Upper lobe of left lung (tissue), 4 donors: ENCODE results near the gene LRRC46.

Experiments
- CTCF ChIP-seq, 6 experiments: fragments of 450-650 bp in 4 of 6; fragments of 200-600 bp in 2 of 6; sonication (generic) in 2 of 6; IDR thresholded peaks; one replicate each; pipeline ENCODE4 v1.5.1; 2016 to 2019; ENCODE audit warnings: antibody characterized with exemption in 6 of 6
- EP300 ChIP-seq, 4 donors: sonication (generic); formaldehyde crosslinking; IDR thresholded peaks; one replicate each; pipeline ENCODE4 v1.5.1; 2017; ENCODE audit warnings: antibody characterized with exemption in 4 of 4, control low read depth in 2 of 4
- POLR2AphosphoS5 ChIP-seq, 2 donors: sonication (generic); formaldehyde crosslinking; IDR thresholded peaks; one replicate each; pipeline ENCODE4 v1.5.1; 2017; ENCODE audit warnings: antibody characterized with exemption in 2 of 2

GRCh38 chr17:47853616-47854015 lies 22.1 kb downstream of the LRRC46 start:
- no peak for TF ChIP-seq POLR2AphosphoS5 (IDR thresholded peaks at IDR 0.05)
- TF ChIP-seq CTCF (IDR thresholded peaks at IDR 0.05), result no peak
- no peak for TF ChIP-seq EP300 (IDR thresholded peaks at IDR 0.05)
